22Rv1 (cell line): Measurements from ENCODE around the gene MT2A.

Source experiments
- CTCF ChIP-seq: fragments of 450-650 bp; IDR thresholded peaks from 2 replicates; pipeline ENCODE4 v1.5.1; 2017; ENCODE audit warnings: mild to moderate bottlenecking
- ZFX ChIP-seq: fragments of 450-650 bp; IDR thresholded peaks from 2 replicates; pipeline ENCODE4 v1.6.1; 2017; ENCODE audit warnings: antibody characterized with exemption, borderline replicate concordance

GRCh38 chr16:56580391-56581048 is 27.9 kb upstream of the MT2A start:
- no peak for TF ChIP-seq CTCF
- no peak for TF ChIP-seq ZFX
